GM21529 (cell line): Measurements from ENCODE around the gene LONP1.

Experiments
- ATAC-seq: cut with Tn5 transposase; IDR thresholded peaks from one replicate; pipeline ENCODE4 v1.9.1; 2021; ENCODE audit not compliant: unreplicated experiment

LONP1 gene

DNA sequence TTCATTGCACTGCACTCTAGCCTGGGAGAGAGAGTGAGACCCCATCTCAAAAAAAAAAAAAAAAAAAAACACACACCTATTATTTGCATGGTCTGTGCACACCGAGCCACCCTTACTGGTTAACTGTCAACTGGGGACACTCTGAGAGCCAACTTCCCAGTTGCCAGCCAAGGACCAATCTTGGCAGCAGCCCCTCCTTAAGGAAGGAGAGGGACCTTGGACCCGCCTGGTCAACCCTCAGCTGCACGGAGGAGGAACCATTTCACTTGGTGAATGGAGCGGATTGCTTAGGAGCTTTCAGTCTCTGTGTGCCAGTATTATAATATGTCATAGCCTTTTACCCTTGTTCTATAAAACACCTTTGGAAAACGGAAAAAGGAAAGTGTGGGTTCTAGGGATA is 64.5 kb downstream of the LONP1 start:
- no peak for ATAC-seq

DNA sequence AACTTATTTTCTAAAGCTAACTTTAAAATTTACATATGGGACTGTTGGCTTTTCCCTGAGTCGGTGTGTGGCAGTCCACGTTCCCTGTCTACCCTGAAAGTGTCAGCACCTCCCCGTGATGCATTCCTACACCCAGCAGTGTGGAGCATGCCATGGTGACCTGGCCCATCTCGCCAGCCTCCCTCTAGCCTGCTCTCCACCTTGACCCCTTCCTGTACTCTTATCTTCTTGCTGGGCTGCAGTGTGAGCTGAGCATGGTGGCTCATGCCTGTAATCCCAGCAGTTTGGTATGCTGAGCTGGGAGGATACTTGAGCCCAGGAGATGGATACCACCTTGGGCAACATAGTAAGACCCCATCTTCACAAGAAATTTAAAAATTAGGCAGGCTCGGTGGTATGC is 65.0 kb downstream of the LONP1 start:
- ATAC-seq = no peak

DNA sequence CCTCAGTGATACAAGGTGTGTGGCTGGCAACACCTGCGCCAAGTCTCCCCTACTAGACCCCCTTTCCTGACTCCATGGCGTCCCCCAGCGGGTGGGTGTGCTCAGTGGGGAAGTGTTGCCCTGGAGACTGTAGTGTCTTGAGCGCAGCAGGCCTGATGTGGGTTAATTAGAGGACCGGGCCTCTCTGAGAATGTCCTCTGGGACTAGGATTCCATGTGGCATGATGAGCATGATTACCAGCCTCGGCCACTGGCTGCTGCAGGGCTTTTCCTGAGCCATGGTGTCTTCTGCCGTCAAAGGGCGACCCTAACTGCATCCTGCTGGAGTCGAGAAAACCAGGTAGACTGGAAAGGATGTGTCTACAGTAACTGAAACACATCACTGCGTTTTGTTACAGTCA is 67.7 kb downstream of the LONP1 start:
- no peak for ATAC-seq

DNA sequence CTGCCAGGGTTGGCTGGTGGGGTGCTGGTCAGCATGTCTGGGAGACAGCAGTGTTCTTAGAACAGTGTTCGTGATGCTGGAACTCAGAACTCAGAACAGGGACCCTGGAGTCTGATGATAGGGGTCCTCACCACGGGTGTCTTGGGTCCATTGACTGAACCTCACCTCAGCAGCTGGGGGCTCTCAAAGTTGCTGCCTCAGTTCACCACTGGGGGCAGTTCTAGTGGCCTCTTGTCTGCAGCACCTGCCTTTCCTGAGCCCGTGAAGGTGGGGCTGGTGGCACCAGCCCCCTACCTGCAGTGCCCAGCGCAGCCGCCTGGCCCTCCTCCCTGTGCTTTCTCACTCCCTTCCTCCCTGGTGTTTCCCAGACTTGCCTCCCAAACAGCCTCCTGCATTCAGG is 68.6 kb downstream of the LONP1 start:
- ATAC-seq = no peak

DNA sequence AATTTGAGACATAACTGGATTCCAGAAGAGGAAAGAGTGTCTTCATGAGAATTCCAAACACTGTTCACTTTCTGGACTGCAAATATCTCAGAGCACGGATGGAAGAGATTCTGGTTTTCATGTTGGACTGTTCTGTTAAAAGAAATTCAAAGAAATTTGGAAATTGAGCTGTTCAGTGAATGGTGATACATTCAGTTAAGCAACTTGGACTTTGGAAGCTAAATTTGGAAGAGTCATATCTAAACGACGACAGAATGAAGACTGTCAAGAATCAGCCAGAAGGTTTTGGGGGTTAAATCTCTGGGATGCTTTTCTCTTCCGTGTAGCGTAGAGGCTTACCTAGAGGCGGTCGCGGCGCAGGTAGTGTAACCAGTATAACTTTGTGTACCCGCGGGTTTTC is 71.5 kb downstream of the LONP1 start:
- no peak for ATAC-seq

DNA sequence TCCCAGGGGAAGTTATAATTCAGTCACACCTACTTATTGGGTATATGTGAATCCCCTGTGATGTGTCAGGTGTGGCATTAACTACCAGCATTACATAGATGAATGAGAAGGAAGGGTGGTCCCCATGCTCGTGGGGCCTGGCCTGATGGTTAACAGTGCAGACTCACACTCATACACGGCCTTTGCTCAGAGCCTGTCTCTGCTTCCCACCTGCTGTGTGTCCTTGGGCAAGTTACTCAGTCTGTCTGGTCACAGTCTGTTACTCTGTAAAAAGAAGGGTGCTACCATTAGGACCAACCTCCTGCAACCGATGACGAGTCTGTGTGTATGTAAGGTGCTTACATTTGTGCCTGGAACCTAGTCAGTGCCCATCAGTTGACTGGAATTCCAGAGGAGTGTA is 73.2 kb downstream of the LONP1 start:
- no peak for ATAC-seq

DNA sequence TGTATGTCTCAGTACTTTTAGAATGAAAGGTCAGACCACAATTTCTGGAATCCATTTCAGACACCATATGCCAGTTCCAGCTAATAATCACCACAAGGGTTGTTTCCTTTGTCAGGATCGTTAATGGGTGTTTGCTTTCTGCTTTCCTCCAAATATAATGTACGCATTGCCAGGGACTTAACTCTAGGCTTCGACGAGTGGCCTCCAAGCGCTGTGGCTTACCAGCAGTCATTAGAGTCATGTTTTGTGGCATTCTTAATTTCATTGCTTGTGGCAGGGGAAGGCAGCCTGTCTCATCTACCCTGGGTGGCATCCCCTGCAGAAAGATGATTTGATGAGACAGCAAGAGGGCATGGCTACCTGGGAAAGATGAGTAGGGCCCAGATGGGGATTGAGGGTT is 74.5 kb downstream of the LONP1 start:
- no peak for ATAC-seq

DNA sequence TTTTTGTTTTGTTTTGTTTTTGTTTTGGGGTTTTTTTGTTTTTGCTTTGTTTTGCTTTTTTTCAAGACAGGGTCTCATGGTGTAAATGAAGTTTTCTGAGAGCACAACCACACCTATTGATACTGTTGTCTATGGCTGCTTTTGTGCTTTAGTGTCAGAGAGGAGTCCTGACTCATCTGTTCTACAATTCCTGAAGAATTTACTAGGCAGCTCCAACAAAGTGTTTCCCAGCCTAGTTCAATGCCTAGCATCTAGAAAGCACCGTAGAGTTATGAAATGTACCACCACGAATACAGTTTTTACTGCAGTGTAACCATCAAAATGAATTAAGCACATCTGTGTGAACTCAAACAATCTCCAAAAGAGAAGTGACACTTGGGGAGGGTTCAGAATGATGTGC is 75.9 kb downstream of the LONP1 start:
- no peak for ATAC-seq

DNA sequence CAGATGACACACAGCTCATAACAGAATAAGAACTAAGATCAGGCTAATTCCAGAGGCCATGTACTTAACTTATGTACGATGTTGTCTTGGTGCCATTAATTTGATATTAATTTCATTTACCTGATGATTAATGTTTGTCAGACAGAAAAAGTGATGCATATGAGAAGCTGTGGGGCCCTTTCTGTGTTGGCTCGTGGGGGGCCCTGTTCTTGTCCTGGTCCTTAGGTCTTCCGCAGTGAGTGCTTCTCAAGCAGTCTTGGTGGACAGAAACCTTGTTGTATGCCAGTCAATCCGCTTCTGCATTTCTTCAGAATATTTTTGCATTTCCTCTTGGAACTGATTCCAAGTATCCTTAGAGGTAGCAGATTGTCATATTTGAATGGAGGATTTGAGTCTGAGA is 76.9 kb downstream of the LONP1 start:
- no peak for ATAC-seq

DNA sequence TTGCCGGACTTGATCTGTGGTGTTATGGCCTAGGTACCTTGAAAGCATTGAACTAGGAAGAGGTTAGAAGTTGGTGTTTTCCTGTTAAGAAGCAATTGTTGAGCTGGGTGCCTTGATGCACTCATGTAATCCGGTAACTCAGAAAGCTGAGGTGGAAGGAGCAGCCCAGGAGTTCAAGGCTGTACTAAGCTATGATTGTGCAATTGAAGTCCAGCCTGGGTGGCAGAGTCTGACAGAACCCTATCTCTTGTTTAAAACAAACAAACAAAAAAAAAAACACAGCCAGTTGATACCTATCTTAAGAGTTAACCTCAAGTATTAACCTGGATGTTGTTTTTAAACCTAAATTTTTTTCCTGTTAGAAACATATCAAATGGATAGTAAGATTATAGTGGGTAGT is 77.7 kb downstream of the LONP1 start:
- no peak for ATAC-seq
